Activated CD4-positive, alpha-beta memory T cell treated with anti-CD3 and anti-CD28 coated beads for 36 hours (primary cell): ENCODE measurements around the gene HPS3. TPM values are rescaled to one million over a fixed set of nuclear protein-coding genes. Genes with fewer than 3 reads are reported as not detected.
"Not testable (repeated sequence)": the region's sequence is repeated elsewhere in the genome, so short reads cannot be mapped to it uniquely, and the experiment has no call there.

ENCODE experiments used
- CTCF ChIA-PET: fragments of 350-600 bp; sonication (Branson Sonifier 250); formaldehyde crosslinking; loops from one replicate; lab custom pipeline; 2021; ENCODE audit warnings: antibody characterized with exemption, inconsistent platforms; lab: Charles Lee
- POLR2A ChIA-PET: fragments of 350-600 bp; sonication (Branson Sonifier 250); formaldehyde crosslinking; loops from one replicate; lab custom pipeline; 2021; ENCODE audit warnings: antibody characterized with exemption; lab: Charles Lee
- DNase-seq: peaks from one replicate; pipeline ENCODE4 v3.0.0-alpha.2; 2020
- H3K27ac Mint-ChIP-seq: one replicate; pipeline ENCODE4 v1.8.0; 2021; ENCODE audit warnings: mixed read lengths
- H3K27me3 Mint-ChIP-seq: one replicate; pipeline ENCODE4 v1.8.0; 2021; ENCODE audit warnings: mixed read lengths
- H3K36me3 Mint-ChIP-seq: one replicate; pipeline ENCODE4 v1.8.0; 2021; ENCODE audit warnings: mixed read lengths
- H3K4me1 Mint-ChIP-seq: one replicate; pipeline ENCODE4 v1.8.0; 2021; ENCODE audit warnings: low read depth, mixed read lengths
- H3K4me3 Mint-ChIP-seq: one replicate; pipeline ENCODE4 v1.8.0; 2021; ENCODE audit warnings: mild to moderate bottlenecking, mixed read lengths
- H3K9me3 Mint-ChIP-seq: one replicate; pipeline ENCODE4 v1.8.0; 2021; ENCODE audit warnings: mixed read lengths
- intact Hi-C: fragments of 100-400 bp; cut with micrococcal nuclease; formaldehyde crosslinking; loops from one replicate; pipeline ENCODE4 v1.15.1; 2023
- total RNA-seq, 2 experiments: library from RNA; stranded (reverse); gene quantifications; one replicate each; pipeline ENCODE4 v1.2.3, GENCODE V29; 2021

Gene HPS3
- total RNA-seq, 2 experiments from 2014 or later: 23.0 to 25.2 TPM

- ChIA-PET POLR2A (interaction anchor here (0.7 kb wide), 1 partner anchor 10 kb away, joined by 4 read pairs; no protein-coding TSS in a partner anchor), CTCF (no interaction called here)
- no peaks in the 10 kb centered on the region for H3K36me3 Mint-ChIP-seq
- H3K9me3 Mint-ChIP-seq: no peaks in the 10 kb centered on the region
- H3K4me3 Mint-ChIP-seq: no peak overlapping the region
- H3K27me3 Mint-ChIP-seq: no peaks in the 10 kb centered on the region
- intact Hi-C loops: no loop called here
- no peak overlapping the region for H3K27ac Mint-ChIP-seq
- no peak for DNase-seq
- peaks cover 5% of the 10 kb centered on the region for H3K4me1 Mint-ChIP-seq
Observed at GRCh38 chr3:149091983-149092382, 37.5 kb upstream of the HPS3 start.

- no peak overlapping the region for H3K4me3 Mint-ChIP-seq
- CTCF ChIA-PET: interaction anchor here (1.2 kb wide), 1 partner anchor 140 kb away, joined by 3 read pairs; no protein-coding TSS in a partner anchor
- intact Hi-C loops: no loop called here
- no peaks in the 10 kb centered on the region for H3K36me3 Mint-ChIP-seq
- H3K27ac Mint-ChIP-seq: no peak overlapping the region
- POLR2A ChIA-PET: no interaction called here
- no peaks in the 10 kb centered on the region for H3K4me1 Mint-ChIP-seq
- no peak for DNase-seq
- H3K27me3 Mint-ChIP-seq: no peaks in the 10 kb centered on the region
- H3K9me3 Mint-ChIP-seq: no peaks in the 10 kb centered on the region
Observed at GRCh38 chr3:149095487-149095886, 34.0 kb upstream of the HPS3 start.

GRCh38 chr3:149097987-149098386 lies 31.5 kb upstream of the HPS3 start:
- H3K9me3 Mint-ChIP-seq, DNase-seq, CTCF ChIA-PET, POLR2A ChIA-PET, H3K4me3 Mint-ChIP-seq, H3K36me3 Mint-ChIP-seq, intact Hi-C loops, H3K27me3 Mint-ChIP-seq, H3K27ac Mint-ChIP-seq, H3K4me1 Mint-ChIP-seq: not testable (repeated sequence)

- H3K9me3 Mint-ChIP-seq: peaks cover 6% of the 10 kb centered on the region
- ChIA-PET CTCF (interaction anchor here (0.9 kb wide), 1 partner anchor 19 kb away, joined by 3 read pairs; no protein-coding TSS in a partner anchor), POLR2A (no interaction called here)
- H3K27me3 Mint-ChIP-seq: peaks cover 5% of the 10 kb centered on the region
- DNase-seq: no peak
- intact Hi-C loops: no loop called here
- H3K36me3 Mint-ChIP-seq: no peaks in the 10 kb centered on the region
- no peaks in the 10 kb centered on the region for H3K4me1 Mint-ChIP-seq
- no peak overlapping the region for H3K4me3 Mint-ChIP-seq
- H3K27ac Mint-ChIP-seq: no peak overlapping the region
Observed at GRCh38 chr3:149101154-149101553, 28.3 kb upstream of the HPS3 start.

GRCh38 chr3:149101641-149102040 lies 27.8 kb upstream of the HPS3 start:
- CTCF ChIA-PET: no interaction called here
- intact Hi-C loops: no loop called here
- Mint-ChIP-seq H3K36me3 (no peaks in the 10 kb centered on the region), H3K27ac (no peak overlapping the region), H3K9me3 (peaks cover 9% of the 10 kb centered on the region), H3K4me1 (no peaks in the 10 kb centered on the region), H3K27me3 (peaks cover 5% of the 10 kb centered on the region), H3K4me3 (no peak overlapping the region)
- POLR2A ChIA-PET: no interaction called here
- no peak for DNase-seq

- CTCF ChIA-PET: interaction anchor here (1.0 kb wide), 1 partner anchor 17 kb away, joined by 3 read pairs; no protein-coding TSS in a partner anchor
- Mint-ChIP-seq H3K27ac (no peak overlapping the region), H3K4me1 (no peaks in the 10 kb centered on the region)
Observed at GRCh38 chr3:149104484-149104883, 25.0 kb upstream of the HPS3 start.

GRCh38 chr3:149114458-149114857 lies 15.0 kb upstream of the HPS3 start:
- Mint-ChIP-seq H3K27ac (no peak overlapping the region), H3K27me3 (no peaks in the 10 kb centered on the region), H3K36me3 (no peaks in the 10 kb centered on the region), H3K9me3 (peaks cover 2% of the 10 kb centered on the region), H3K4me1 (no peaks in the 10 kb centered on the region), H3K4me3 (no peak overlapping the region)
- ChIA-PET POLR2A (no interaction called here), CTCF (no interaction called here)
- DNase-seq: no peak
- intact Hi-C loops: no loop called here

More at GRCh38 chr3:149104484-149104883, 25.0 kb upstream of the HPS3 start:
- H3K36me3 Mint-ChIP-seq: no peaks in the 10 kb centered on the region
- no peak for DNase-seq
- POLR2A ChIA-PET: no interaction called here
- no peak overlapping the region for H3K4me3 Mint-ChIP-seq
- intact Hi-C loops: no loop called here
- peaks cover 5% of the 10 kb centered on the region for H3K27me3 Mint-ChIP-seq
- peaks cover 10% of the 10 kb centered on the region for H3K9me3 Mint-ChIP-seq

GRCh38 chr3:149115114-149115513 lies 14.3 kb upstream of the HPS3 start:
- intact Hi-C loops: loop anchor here (5.0 kb wide), 1 partner anchor 367 kb away; no protein-coding TSS in a partner anchor
- no peaks in the 10 kb centered on the region for H3K36me3 Mint-ChIP-seq
- CTCF ChIA-PET: interaction anchor here (1.7 kb wide), 1 partner anchor 160 kb away, joined by 7 read pairs; no protein-coding TSS in a partner anchor

GRCh38 chr3:149118724-149119123 lies 10.7 kb upstream of the HPS3 start:
- intact Hi-C loops: loop anchor here (5.0 kb wide), 1 partner anchor 364 kb away; no protein-coding TSS in a partner anchor
- CTCF ChIA-PET: interaction anchor here (1.7 to 3.7 kb wide), 4 partner anchors 12 to 164 kb away, joined by 3 to 107 read pairs (median 30); partner anchors contain the start of gene HPS3
- POLR2A ChIA-PET: no interaction called here
- H3K4me3 Mint-ChIP-seq: no peak overlapping the region
- no peaks in the 10 kb centered on the region for H3K27me3 Mint-ChIP-seq
- no peak overlapping the region for H3K27ac Mint-ChIP-seq
- no peaks in the 10 kb centered on the region for H3K4me1 Mint-ChIP-seq
- H3K36me3 Mint-ChIP-seq: no peaks in the 10 kb centered on the region
- no peak for DNase-seq
- no peaks in the 10 kb centered on the region for H3K9me3 Mint-ChIP-seq

More at GRCh38 chr3:149115114-149115513, 14.3 kb upstream of the HPS3 start:
- H3K27ac Mint-ChIP-seq: no peak overlapping the region
- no peak overlapping the region for H3K4me3 Mint-ChIP-seq
- H3K4me1 Mint-ChIP-seq: no peaks in the 10 kb centered on the region
- no peak for DNase-seq
- POLR2A ChIA-PET: no interaction called here
- no peaks in the 10 kb centered on the region for H3K9me3 Mint-ChIP-seq
- H3K27me3 Mint-ChIP-seq: no peaks in the 10 kb centered on the region

GRCh38 chr3:149119466-149119865 lies 10.0 kb upstream of the HPS3 start:
- intact Hi-C loops: loop anchor here (5.0 kb wide), 1 partner anchor 363 kb away; no protein-coding TSS in a partner anchor
- Mint-ChIP-seq H3K4me1 (no peaks in the 10 kb centered on the region), H3K27ac (no peak overlapping the region), H3K36me3 (no peaks in the 10 kb centered on the region), H3K4me3 (no peak overlapping the region), H3K27me3 (peaks cover 4% of the 10 kb centered on the region), H3K9me3 (no peaks in the 10 kb centered on the region)
- CTCF ChIA-PET: interaction anchor here (0.6 to 3.7 kb wide), 15 partner anchors 11 to 256 kb away, joined by 3 to 107 read pairs (median 3); partner anchors contain the start of genes GYG1, HLTF and HPS3
- POLR2A ChIA-PET: no interaction called here
- DNase-seq: no peak

- ChIA-PET POLR2A (no interaction called here), CTCF (interaction anchor here (0.6 to 3.7 kb wide), 26 partner anchors 10 to 688 kb away, joined by 3 to 107 read pairs (median 4); partner anchors contain the start of genes GYG1, HLTF and HPS3)
- H3K4me1 Mint-ChIP-seq: no peaks in the 10 kb centered on the region
- H3K27me3 Mint-ChIP-seq: peaks cover 4% of the 10 kb centered on the region
- no peak overlapping the region for H3K4me3 Mint-ChIP-seq
- H3K9me3 Mint-ChIP-seq: no peaks in the 10 kb centered on the region
- intact Hi-C loops: loop anchor here (1.0 to 10.0 kb wide), 3 partner anchors 153 to 256 kb away; partner anchors contain the start of gene CPA3
- no peak overlapping the region for H3K27ac Mint-ChIP-seq
- DNase-seq: no peak
- H3K36me3 Mint-ChIP-seq: no peaks in the 10 kb centered on the region
Observed at GRCh38 chr3:149120051-149120972, 9.1 kb upstream of the HPS3 start.
